ENCODE measurements around the gene CFAP46.
A peak's percentile ranks its signal among the peaks of the same experiment; 100 is the strongest.
"Not testable (repeated sequence)": the region's sequence is repeated elsewhere in the genome, so short reads cannot be mapped to it uniquely, and the experiment has no call there.

CFAP46 gene

GRCh38 chr10:132772816-132773215 is 169.6 kb downstream of the CFAP46 start:
- DNase-seq (ENCODE audit: low read depth in 2 of 2), result not testable (repeated sequence)

GRCh38 chr10:132770061-132771021 is 172.0 kb downstream of the CFAP46 start:
- DNase-seq (ENCODE audit: low read depth in 2 of 2), result no peak

DNA sequence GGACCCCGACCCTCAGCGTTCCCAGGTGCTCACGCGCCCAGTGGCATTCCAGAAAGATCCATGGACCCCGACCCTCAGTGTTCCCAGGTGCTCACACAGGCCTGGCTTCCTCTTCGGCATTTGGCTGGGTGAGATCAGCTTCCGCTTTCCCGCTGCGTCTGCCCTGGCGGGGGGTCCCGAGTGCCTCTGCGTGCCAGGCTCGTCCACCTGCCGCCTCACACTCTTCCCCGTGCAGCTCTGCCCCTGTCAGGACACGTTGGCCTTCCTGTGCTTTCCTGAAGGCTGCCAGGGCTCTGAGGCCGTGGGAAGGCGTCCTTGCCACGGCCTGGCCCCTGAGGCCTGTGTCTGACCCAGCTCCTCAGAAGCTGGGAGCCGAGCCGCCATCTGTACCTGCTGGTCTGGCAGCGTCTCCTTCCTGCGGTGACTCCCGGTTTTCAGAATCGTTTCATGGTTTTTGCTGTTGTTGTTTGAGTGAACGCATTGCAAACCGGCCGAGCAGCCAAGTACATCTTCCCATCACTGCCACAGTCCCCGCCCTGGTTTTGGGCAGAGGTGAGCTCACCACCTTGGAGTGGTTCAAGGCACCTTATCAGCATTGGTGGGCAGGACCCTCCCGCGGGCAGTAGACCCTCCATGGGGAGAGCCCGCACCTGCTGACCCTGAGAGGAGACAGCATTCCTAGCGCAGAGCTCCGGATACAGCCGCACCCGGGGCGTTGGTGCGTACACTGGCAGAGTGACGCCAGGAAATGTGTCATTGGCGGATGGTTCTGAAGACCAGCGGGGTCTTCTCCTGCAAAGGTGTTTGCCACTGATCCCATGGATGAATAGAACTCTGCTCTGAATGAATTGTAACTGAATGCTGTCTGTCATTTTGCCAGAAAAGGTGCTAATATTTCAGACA is 173.8 kb downstream of the CFAP46 start:
- DNase-seq (ENCODE audit: low read depth in 2 of 2), result no peak

DNA sequence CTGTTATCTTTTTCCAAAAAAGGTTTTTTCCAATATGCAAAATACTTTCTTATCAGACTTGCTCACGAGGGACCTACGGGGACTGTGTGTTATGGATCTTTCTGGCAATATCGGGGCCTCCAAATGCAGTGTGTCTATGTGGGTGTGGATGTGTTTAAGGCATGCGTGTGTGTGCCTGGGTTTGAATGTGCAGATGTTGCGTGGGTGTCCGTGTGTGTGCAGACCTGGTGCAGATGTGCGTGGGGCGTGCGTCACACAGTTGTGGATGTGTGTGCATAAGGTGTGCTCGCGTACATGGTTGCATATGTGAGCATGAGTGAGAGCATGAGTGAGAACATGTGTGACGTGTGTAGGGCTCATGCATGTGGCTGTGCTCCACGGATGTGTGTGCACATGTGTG is 176.1 kb downstream of the CFAP46 start:
- no peak for DNase-seq (ENCODE audit: low read depth in 2 of 2)

DNA sequence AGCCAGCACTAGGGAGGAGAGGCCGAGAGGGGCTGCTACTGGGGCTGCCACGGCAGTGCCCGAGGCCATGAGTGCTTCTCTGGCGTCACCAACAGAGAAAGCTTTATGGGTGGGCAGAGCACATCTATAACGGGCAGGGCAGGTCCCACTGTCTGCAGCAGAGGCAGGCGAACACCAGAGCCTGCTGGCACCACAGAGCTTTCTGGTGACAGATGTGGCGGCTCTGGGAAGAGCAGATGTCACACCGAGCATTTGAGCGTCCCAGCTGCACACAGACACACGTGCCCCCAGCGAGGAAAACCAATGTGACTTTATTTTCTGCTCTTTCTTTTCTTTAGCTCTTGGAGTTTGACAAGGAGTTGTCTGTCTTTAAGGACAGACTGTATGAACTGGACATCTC is 176.9 kb downstream of the CFAP46 start:
- no peak for DNase-seq (ENCODE audit: low read depth in 2 of 2)

DNA sequence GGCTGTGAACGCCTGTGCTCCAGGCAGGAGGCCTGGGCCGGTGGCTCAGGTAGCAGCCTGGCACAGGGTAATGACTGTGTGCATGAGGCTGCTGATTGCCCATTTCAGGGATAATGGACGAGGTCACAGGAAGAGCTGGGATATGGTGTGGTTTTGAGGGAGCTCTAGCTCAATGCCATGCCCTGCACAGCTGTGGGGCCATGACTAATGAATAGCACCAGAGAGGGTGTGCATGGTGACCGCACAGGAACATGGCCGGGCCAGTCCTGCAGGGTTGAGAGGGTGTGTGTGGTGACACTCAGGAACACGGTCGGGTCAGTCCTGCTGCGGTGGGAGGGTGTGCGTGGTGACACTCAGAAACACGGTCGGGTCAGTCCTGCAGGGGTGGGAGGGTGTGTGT is 178.3 kb downstream of the CFAP46 start:
- no peak for DNase-seq (ENCODE audit: low read depth in 2 of 2)

DNA sequence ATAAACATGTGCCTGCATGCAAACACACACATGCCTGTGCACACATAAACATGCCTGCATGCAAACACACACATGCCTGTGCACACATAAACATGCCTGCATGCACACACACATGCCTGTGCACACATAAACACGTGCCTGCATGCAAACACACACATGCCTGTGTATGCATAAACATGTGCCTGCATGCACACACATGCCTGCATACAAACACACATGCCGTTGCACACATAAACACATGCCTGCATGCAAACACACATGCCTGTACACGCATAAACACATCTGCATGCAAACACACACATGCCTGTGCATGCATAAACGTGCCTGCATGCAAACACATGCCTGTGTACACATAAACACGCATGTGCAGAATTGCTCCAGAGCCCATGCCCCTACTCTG is 178.8 kb downstream of the CFAP46 start:
- no peak for DNase-seq (ENCODE audit: low read depth in 2 of 2)

DNA sequence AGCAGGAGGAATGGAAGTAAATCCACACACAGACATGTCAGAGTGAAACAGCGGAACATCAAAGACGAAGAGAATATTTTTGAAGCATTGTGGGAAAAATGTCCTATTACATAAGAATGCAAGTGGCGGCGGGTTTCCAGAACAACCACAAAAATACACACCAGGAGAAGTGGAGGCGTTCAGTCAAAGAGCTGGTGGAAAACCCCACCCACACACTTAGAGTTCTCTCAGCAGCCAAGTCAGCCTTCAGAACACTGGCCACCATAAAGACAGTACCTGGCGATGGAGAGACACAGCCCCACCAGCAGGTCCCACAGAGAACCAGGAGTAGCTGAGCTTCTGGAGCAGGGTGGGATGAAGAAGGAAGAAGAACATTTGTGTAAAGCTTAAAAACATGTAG is 180.1 kb downstream of the CFAP46 start:
- peak in 1 of 2 donors; percentile 9 for DNase-seq (ENCODE audit: low read depth in 2 of 2)

- DNase-seq (ENCODE audit: low read depth in 2 of 2), result no peak
Observed at GRCh38 chr10:132761395-132762060, 180.8 kb downstream of the CFAP46 start.

DNA sequence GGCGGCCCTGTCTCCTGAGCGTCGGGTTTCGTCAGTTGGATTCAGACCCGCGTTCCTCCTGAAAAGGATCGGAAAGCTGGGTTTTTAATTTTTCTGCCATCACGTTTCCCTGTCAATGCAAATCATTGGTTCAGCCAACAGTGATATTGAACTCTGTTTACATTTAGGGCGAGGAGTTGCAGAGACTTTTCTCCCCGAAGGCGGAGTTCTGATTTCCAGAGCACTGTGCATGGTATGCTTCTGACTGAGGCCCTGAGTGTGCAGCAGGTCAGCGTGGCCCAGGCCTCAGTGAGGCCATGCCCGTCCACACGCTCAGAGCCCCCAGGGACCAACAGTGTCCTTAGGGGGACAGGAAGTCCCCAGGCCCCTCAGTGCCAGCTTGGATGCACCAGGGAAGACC is 183.5 kb downstream of the CFAP46 start:
- DNase-seq (ENCODE audit: low read depth in 2 of 2), result no peak

Measured in stimulated activated CD4-positive, alpha-beta T cell treated with anti-CD3 and anti-CD28 coated beads, Interleukin-1b, Interleukin-23, amount 100 ng/mL, for 4 hours (primary cell).